Measurements from ENCODE around the gene ARHGAP23.

ARHGAP23 gene

DNA sequence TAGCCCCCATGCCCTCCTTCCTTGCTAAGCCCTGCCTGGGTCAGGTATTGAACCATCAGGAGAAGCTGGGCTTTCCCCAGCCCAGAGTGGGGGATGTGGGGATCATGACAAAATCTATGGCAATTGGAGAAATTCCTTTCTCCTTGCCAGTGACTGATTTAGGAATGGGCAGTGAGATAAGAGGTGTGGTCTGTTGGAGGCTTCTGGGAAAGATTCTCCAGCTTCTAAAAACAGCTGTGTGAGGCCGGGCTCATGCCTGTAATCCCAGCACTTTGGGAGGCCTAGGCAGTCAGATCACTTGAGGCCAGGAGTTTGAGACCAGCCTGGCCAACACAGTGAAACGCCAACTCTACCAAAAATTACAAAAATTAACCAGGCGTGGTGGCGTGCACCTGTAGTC lies 108.4 kb downstream of the ARHGAP23 start:
- H3K27ac ChIP-seq (ENCODE audit: low read length): no peak overlapping the region
- no peaks in the 10 kb centered on the region for H3K36me3 ChIP-seq (ENCODE audit: insufficient read depth, low read depth, low read length)
- no peak overlapping the region for H3K4me3 ChIP-seq (ENCODE audit: low read length)
- peaks cover 3% of the 10 kb centered on the region; the same call in 1 of the 2 replicates for H3K4me1 ChIP-seq (ENCODE audit: insufficient read depth, low read length)
- no peak overlapping the region for H3K9ac ChIP-seq (ENCODE audit: low read depth, low read length)
- H3K27me3 ChIP-seq (ENCODE audit: insufficient read depth, low read length): 0 out of 2 replicates have a peak, but pooled peaks cover 4% of the 10 kb centered on the region
- no peaks in the 10 kb centered on the region for H3K9me3 ChIP-seq (ENCODE audit: insufficient read depth, low read depth, low read length)

DNA sequence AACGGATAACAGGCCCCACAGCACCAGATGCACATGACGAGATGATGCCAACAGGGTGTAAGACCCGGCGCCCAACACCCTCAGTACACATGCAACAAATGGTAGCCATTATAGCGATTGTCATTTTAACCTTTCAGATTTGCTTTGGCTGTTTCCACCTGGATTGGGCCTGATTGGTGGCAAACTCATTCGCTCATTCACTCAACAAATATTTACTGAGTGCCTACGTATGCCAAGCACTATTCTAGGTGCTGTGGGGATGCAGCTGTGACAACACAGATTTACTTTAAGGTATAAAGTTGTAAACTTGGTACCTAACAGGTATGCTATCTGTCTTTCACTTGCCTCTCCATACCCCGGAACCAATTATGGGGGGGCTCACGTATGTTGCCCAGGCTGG lies 110.6 kb downstream of the ARHGAP23 start:
- Histone ChIP-seq H3K9ac (ENCODE audit: low read depth, low read length) (no peak overlapping the region), H3K27ac (ENCODE audit: low read length) (no peak overlapping the region), H3K27me3 (ENCODE audit: insufficient read depth, low read length) (0 out of 2 replicates have a peak, but pooled peaks cover 4% of the 10 kb centered on the region), H3K4me3 (ENCODE audit: low read length) (no peak overlapping the region), H3K36me3 (ENCODE audit: insufficient read depth, low read depth, low read length) (no peaks in the 10 kb centered on the region), H3K9me3 (ENCODE audit: insufficient read depth, low read depth, low read length) (no peaks in the 10 kb centered on the region), H3K4me1 (ENCODE audit: insufficient read depth, low read length) (0 out of 2 replicates have a peak, but pooled peaks cover 2% of the 10 kb centered on the region)

DNA sequence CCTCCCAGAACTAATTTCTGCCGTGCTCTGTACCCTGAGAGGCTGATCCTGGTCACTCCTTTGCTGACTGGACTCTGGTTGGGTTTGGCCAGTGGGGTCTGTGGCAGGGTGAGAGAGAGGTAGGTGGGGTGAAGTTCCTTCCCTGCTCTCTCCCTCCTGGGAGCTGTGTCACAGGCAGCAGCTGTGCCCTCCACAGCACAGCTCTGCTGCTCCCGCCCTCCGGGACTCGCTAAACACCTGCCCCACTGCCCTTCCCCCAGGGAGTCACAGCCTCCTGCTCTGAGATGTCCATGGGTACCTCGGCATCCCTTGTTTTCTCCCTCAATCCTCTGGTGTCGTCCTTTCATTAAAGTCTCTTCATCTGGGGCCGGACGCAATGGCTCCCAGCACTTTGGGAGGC lies 111.1 kb downstream of the ARHGAP23 start:
- H3K27ac ChIP-seq (ENCODE audit: low read length): no peak overlapping the region

DNA sequence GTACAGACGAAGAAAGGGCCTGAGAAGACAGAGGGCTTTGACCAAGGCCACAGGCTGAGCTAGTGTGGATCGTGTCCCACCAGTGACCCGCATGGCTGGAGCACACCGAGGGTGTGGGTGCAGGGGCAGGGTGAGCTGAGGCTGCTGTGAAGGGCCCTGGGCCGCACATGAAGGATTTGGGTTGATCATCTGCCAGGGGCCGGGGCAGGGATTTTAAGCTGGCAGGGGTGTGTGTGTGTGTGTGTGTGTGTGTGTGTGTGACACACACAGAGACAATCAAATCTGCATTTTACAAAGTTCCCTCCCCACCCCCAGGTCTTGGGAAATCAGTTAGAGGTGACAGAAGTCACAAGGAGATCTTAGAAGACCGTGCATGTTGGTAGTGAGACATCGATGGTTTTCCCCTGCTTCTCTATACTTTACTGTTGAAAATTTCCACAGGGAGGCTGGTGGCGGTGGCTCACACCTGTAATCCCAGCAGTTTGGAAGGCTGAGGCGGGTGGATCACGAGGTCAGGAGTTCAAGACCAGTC lies 112.3 kb downstream of the ARHGAP23 start:
- H3K27ac ChIP-seq (ENCODE audit: low read length): no peak overlapping the region
- H3K27me3 ChIP-seq (ENCODE audit: insufficient read depth, low read length): no peaks in the 10 kb centered on the region
- H3K4me3 ChIP-seq (ENCODE audit: low read length): no peak overlapping the region
- no peak overlapping the region for H3K9ac ChIP-seq (ENCODE audit: low read depth, low read length)
- no peaks in the 10 kb centered on the region for H3K4me1 ChIP-seq (ENCODE audit: insufficient read depth, low read length)
- H3K9me3 ChIP-seq (ENCODE audit: insufficient read depth, low read depth, low read length): no peaks in the 10 kb centered on the region
- H3K36me3 ChIP-seq (ENCODE audit: insufficient read depth, low read depth, low read length): no peaks in the 10 kb centered on the region

More for the DNA sequence above, 111.1 kb downstream of the ARHGAP23 start:
- Histone ChIP-seq H3K9ac (ENCODE audit: low read depth, low read length) (no peak overlapping the region), H3K9me3 (ENCODE audit: insufficient read depth, low read depth, low read length) (no peaks in the 10 kb centered on the region), H3K27me3 (ENCODE audit: insufficient read depth, low read length) (0 out of 2 replicates have a peak, but pooled peaks cover 4% of the 10 kb centered on the region), H3K4me1 (ENCODE audit: insufficient read depth, low read length) (no peaks in the 10 kb centered on the region), H3K36me3 (ENCODE audit: insufficient read depth, low read depth, low read length) (no peaks in the 10 kb centered on the region), H3K4me3 (ENCODE audit: low read length) (no peak overlapping the region)

DNA sequence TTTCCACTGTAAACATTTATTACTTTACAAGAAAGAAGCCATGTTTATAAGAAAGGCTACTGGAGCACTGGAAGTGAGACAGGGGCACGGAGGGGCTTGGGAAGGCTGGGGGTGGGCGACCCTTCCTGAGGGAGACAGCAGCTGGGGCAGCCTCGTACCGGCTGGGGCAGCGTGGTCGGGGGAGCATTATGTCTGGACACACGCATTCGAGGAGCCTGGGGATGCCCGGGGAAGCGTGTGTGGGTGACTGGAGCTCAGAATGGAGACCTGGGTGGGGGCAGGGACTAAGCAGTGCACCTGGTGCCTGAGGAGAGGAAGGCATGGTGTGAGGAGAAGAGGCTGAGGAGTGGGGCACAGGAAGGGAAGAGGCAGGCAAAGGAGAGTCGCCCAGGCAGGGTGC lies 113.0 kb downstream of the ARHGAP23 start:
- Histone ChIP-seq H3K9ac (ENCODE audit: low read depth, low read length) (no peak overlapping the region), H3K4me1 (ENCODE audit: insufficient read depth, low read length) (no peaks in the 10 kb centered on the region), H3K36me3 (ENCODE audit: insufficient read depth, low read depth, low read length) (no peaks in the 10 kb centered on the region), H3K9me3 (ENCODE audit: insufficient read depth, low read depth, low read length) (no peaks in the 10 kb centered on the region), H3K27ac (ENCODE audit: low read length) (no peak overlapping the region), H3K27me3 (ENCODE audit: insufficient read depth, low read length) (no peaks in the 10 kb centered on the region), H3K4me3 (ENCODE audit: low read length) (no peak overlapping the region)

DNA sequence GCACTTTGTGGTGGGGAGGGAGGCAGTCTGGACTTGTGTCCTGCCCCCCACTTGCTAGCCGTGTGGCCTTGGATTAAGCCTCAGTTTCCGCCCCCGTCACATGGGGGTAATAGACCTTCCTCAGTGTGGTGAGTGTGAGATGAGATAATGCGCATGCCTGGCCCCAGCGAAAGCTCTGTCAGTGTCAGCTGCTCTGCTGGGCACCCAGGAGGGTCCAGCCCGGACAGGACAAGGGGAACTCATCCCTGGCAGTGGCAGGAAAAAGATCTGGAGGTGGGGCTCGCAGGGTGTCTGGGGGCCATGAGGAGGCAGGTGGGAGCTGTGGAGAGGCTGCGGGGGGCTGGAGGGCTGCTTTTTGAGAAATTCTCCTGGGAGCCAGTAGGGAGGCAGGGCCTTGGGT lies 114.0 kb downstream of the ARHGAP23 start:
- H3K27me3 ChIP-seq (ENCODE audit: insufficient read depth, low read length): no peaks in the 10 kb centered on the region
- no peaks in the 10 kb centered on the region for H3K9me3 ChIP-seq (ENCODE audit: insufficient read depth, low read depth, low read length)
- no peaks in the 10 kb centered on the region for H3K4me1 ChIP-seq (ENCODE audit: insufficient read depth, low read length)
- H3K36me3 ChIP-seq (ENCODE audit: insufficient read depth, low read depth, low read length): no peaks in the 10 kb centered on the region
- no peak overlapping the region for H3K4me3 ChIP-seq (ENCODE audit: low read length)
- H3K9ac ChIP-seq (ENCODE audit: low read depth, low read length): no peak overlapping the region
- no peak overlapping the region for H3K27ac ChIP-seq (ENCODE audit: low read length)

DNA sequence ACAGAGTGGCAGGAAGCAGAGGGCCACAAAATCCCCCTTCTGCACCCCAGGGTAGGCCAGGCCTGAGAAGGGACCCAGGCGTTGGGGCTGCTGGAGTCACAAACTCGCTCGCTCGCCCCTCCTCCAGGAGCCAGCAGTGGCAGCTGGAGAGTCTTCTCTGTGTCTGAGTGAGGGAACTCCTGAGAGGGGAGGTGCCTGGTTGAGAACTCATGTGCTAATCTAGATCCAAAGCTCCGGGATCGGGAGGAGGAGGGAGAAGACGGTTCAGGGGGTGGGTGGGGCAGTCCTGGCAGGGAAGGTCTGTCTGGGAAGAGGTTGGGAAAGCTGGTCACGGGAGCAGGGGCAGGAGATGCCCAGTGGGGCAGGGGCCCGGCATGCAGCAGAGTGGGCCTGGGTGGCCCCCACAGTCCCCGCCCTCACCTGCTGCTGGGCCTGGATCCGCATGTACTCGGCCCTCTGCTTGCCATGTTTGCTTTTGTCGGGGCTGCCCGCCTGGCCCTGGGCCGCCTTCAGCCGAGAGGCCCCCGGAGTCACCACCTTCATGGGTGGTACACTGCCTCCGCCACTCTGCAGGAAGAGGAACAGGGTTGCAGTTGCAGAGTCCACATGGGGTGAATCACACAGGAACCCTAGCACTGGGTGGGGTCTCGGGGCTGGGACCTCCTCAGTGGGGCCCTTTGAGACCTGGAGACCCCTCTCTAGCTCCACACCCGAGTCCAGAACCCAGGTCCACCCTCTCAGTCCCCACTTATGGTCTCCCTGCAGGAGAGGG lies 115.3 kb downstream of the ARHGAP23 start:
- no peak overlapping the region for H3K9ac ChIP-seq (ENCODE audit: low read depth, low read length)

DNA sequence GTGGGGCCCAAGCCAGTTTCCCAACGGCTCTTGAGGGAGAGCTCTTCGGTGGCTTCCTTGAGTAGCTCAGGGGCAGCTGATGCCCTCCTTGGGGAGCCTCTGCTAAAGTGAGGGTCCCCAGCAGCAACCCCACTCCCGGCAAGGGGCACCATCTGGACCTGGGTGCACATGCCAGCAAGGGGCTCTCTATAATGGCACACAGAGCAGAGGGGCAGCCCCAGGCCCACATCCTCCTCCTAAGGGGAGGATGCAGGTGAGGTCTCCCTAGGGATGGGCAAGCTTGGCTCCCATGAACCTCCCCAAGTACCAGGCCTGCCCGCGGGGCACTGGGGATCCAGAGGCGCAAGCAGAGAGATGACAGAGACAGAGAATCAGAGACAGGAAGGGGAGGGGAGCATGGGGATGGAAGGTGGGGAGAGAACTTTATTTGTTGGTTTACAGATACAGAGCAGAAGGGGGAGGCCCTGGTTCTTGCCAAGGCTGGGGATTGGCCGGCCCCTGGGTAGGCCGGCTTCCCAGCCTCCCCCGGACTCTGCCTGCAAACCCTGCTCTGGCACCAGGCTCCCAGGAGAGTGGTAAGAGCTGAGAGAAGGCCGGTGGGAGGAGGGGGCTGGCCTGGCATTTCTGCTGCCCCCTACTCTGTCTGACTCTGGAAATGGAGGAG lies 116.0 kb downstream of the ARHGAP23 start:
- H3K9me3 ChIP-seq (ENCODE audit: insufficient read depth, low read depth, low read length): no peaks in the 10 kb centered on the region
- no peaks in the 10 kb centered on the region for H3K36me3 ChIP-seq (ENCODE audit: insufficient read depth, low read depth, low read length)
- H3K27me3 ChIP-seq (ENCODE audit: insufficient read depth, low read length): no peaks in the 10 kb centered on the region
- no peak overlapping the region for H3K27ac ChIP-seq (ENCODE audit: low read length)
- H3K4me1 ChIP-seq (ENCODE audit: insufficient read depth, low read length): no peaks in the 10 kb centered on the region
- no peak overlapping the region for H3K4me3 ChIP-seq (ENCODE audit: low read length)
- no peak overlapping the region for H3K9ac ChIP-seq (ENCODE audit: low read depth, low read length)

More for the DNA sequence above, 115.3 kb downstream of the ARHGAP23 start:
- no peaks in the 10 kb centered on the region for H3K9me3 ChIP-seq (ENCODE audit: insufficient read depth, low read depth, low read length)
- H3K27me3 ChIP-seq (ENCODE audit: insufficient read depth, low read length): no peaks in the 10 kb centered on the region
- no peaks in the 10 kb centered on the region for H3K36me3 ChIP-seq (ENCODE audit: insufficient read depth, low read depth, low read length)
- no peak overlapping the region for H3K27ac ChIP-seq (ENCODE audit: low read length)
- no peak overlapping the region for H3K4me3 ChIP-seq (ENCODE audit: low read length)
- H3K4me1 ChIP-seq (ENCODE audit: insufficient read depth, low read length): no peaks in the 10 kb centered on the region

DNA sequence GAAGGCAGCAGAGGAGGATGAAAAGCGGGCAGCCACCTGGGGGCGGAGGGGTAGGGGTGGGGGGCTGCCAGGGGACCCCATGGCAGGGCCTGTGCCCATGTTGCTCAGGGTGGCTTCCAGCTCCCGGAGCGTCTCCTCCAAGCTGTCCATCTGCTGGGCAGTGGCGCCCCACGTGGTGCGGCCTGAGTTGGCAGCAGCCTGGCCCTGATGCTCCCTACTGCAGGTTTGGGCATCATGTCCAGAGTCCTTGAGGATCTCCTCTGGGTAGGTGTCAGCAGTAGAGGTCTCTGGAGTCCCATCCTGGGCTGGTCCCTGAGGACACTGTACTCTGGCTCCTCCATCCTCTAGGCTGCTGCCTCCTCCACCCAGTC lies 116.6 kb downstream of the ARHGAP23 start:
- Histone ChIP-seq H3K4me1 (ENCODE audit: insufficient read depth, low read length) (no peaks in the 10 kb centered on the region), H3K9me3 (ENCODE audit: insufficient read depth, low read depth, low read length) (no peaks in the 10 kb centered on the region), H3K27ac (ENCODE audit: low read length) (no peak overlapping the region), H3K4me3 (ENCODE audit: low read length) (no peak overlapping the region), H3K9ac (ENCODE audit: low read depth, low read length) (no peak overlapping the region), H3K36me3 (ENCODE audit: insufficient read depth, low read depth, low read length) (no peaks in the 10 kb centered on the region), H3K27me3 (ENCODE audit: insufficient read depth, low read length) (no peaks in the 10 kb centered on the region)

DNA sequence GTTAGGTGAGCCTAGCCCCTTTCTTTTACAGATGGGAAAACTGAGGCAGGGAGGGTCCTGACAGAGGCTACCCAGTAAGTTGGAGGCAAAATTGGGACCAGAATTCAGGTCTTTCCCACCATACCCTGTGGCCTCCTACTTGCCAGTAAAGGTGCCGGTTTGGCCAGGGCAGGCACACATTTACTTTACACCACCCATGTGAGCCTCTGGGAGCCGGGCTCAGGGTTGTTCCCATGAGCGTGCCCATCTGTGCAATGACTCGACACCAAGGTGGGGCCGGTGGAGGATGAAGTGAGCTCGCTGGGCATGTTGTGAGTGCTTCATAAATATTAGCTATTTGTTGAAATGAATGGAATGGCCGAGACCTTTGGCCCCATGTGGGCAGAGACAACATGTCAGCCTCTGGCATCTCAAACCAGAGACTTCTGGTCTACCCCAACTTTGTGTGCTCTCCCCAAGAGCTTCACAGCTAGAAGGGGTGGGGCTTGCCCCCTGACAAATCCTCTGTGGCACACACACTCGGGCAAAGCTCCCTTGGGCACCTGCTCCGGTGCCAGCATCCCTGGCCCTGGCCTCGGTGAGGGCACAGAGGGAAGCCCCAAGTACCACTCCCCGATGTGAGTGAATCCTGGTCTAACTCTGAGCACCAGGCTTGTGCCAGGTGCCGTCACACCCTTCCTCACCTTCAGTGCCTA lies 117.4 kb downstream of the ARHGAP23 start:
- H3K4me3 ChIP-seq (ENCODE audit: low read length): no peak overlapping the region
- H3K4me1 ChIP-seq (ENCODE audit: insufficient read depth, low read length): no peaks in the 10 kb centered on the region
- H3K36me3 ChIP-seq (ENCODE audit: insufficient read depth, low read depth, low read length): no peaks in the 10 kb centered on the region
- no peaks in the 10 kb centered on the region for H3K9me3 ChIP-seq (ENCODE audit: insufficient read depth, low read depth, low read length)
- no peak overlapping the region for H3K9ac ChIP-seq (ENCODE audit: low read depth, low read length)
- H3K27me3 ChIP-seq (ENCODE audit: insufficient read depth, low read length): no peaks in the 10 kb centered on the region
- H3K27ac ChIP-seq (ENCODE audit: low read length): no peak overlapping the region

DNA sequence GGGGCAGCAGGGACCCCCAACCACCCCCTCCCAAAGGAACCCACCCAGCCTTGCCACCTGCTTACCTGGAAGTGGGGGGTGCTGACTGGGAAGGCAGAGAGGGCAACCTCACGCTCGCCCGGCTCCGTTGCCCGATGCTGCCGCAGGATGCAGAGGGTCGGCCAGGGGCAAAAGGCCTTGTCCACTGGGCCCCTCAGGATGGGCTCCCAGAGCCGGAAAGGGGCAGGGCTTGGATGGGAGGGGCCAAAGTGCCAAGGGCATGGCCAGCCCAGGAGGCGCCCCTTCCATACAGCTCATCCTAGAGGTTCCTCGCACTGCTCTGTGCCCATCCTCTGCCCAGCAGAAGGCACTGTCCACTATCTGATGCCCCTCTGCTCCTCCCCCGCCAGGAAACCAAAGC lies 118.1 kb downstream of the ARHGAP23 start:
- Histone ChIP-seq H3K36me3 (ENCODE audit: insufficient read depth, low read depth, low read length) (no peaks in the 10 kb centered on the region), H3K9me3 (ENCODE audit: insufficient read depth, low read depth, low read length) (no peaks in the 10 kb centered on the region), H3K4me1 (ENCODE audit: insufficient read depth, low read length) (no peaks in the 10 kb centered on the region), H3K4me3 (ENCODE audit: low read length) (no peak overlapping the region), H3K9ac (ENCODE audit: low read depth, low read length) (no peak overlapping the region), H3K27me3 (ENCODE audit: insufficient read depth, low read length) (no peaks in the 10 kb centered on the region), H3K27ac (ENCODE audit: low read length) (no peak overlapping the region)

Data from iPS-20b (cell line).